Measurements from ENCODE around the gene LCK.

The LCK gene

DNA sequence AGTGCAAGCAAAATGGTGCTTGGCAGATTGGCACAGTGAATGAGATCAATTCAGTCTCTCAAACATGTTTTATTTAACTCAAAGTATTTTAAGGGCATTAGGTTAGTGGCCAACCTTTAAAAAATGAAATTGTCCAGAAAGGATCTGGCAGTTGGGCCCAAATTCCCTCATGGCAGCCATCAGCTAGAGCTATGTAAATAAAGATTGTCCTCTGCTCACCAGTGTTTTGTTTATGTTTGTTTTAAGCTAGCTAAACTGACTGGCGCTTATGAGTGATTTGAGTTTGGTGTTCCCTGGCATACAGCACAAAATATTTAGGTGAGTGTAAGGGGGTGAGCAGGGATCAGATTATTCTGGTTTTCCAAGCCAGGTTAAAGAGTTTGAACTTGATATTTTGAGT, 58.9 kb downstream of the LCK start:
- Histone ChIP-seq H3K27me3 (ENCODE audit: control insufficient read depth, insufficient read depth, low read length) (no peaks in the 10 kb centered on the region), H3K36me3 (ENCODE audit: insufficient read depth, low read length) (peaks cover 12% of the 10 kb centered on the region), H3K4me3 (ENCODE audit: low read length) (no peak overlapping the region), H3K9me3 (replicated peaks; ENCODE audit: low read length) (no peaks in the 10 kb centered on the region), H3K4me1 (ENCODE audit: control insufficient read depth, insufficient read depth, low read length) (peaks cover 5% of the 10 kb centered on the region), H3K9ac (ENCODE audit: low read depth, low read length) (no peak overlapping the region), H3K4me2 (ENCODE audit: low read length) (no peak overlapping the region)

GRCh38 chr1:32311709-32312393, 60.8 kb downstream of the LCK start:
- Histone ChIP-seq H3K9ac (ENCODE audit: low read depth, low read length) (no peak overlapping the region), H3K36me3 (ENCODE audit: insufficient read depth, low read length) (peaks cover 4% of the 10 kb centered on the region), H3K4me1 (ENCODE audit: control insufficient read depth, insufficient read depth, low read length) (peaks cover 5% of the 10 kb centered on the region), H3K4me2 (ENCODE audit: low read length) (no peak overlapping the region), H3K9me3 (replicated peaks; ENCODE audit: low read length) (no peaks in the 10 kb centered on the region), H3K27me3 (ENCODE audit: control insufficient read depth, insufficient read depth, low read length) (no peaks in the 10 kb centered on the region), H3K4me3 (ENCODE audit: low read length) (no peak overlapping the region)

DNA sequence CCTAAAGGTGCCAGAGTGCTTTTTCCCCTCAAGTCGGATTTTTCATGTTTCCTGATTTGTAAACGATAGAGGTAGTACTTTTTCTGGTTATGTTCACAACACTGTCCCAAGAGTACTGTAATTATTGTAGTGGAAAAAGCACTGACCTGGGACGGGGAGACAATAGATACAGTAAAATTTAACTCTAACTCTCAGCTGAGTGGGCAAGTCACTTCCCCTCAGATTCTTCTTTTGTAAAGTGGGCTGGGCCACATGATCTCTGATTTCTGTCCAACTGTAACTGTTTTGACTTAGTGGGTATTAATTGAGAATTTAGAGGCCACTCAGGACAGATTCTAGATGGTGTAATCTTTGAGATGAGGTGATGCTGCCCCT, 65.8 kb downstream of the LCK start:
- no peak overlapping the region for H3K9ac ChIP-seq (ENCODE audit: low read depth, low read length)
- H3K36me3 ChIP-seq (ENCODE audit: insufficient read depth, low read length) = peaks cover 20% of the 10 kb centered on the region
- H3K4me2 ChIP-seq (ENCODE audit: low read length) = no peak overlapping the region
- H3K27me3 ChIP-seq (ENCODE audit: control insufficient read depth, insufficient read depth, low read length) = no peaks in the 10 kb centered on the region
- H3K9me3 ChIP-seq (replicated peaks; ENCODE audit: low read length) = no peaks in the 10 kb centered on the region
- peaks cover 6% of the 10 kb centered on the region for H3K4me1 ChIP-seq (ENCODE audit: control insufficient read depth, insufficient read depth, low read length)
- H3K4me3 ChIP-seq (ENCODE audit: low read length) = no peak overlapping the region

- no peaks in the 10 kb centered on the region for H3K27me3 ChIP-seq (ENCODE audit: control insufficient read depth, insufficient read depth, low read length)
- H3K4me2 ChIP-seq (ENCODE audit: low read length) = no peak overlapping the region
- H3K36me3 ChIP-seq (ENCODE audit: insufficient read depth, low read length) = peaks cover 20% of the 10 kb centered on the region
These were observed 67.2 kb downstream of the LCK start for GRCh38 chr1:32318127-32318869.

DNA sequence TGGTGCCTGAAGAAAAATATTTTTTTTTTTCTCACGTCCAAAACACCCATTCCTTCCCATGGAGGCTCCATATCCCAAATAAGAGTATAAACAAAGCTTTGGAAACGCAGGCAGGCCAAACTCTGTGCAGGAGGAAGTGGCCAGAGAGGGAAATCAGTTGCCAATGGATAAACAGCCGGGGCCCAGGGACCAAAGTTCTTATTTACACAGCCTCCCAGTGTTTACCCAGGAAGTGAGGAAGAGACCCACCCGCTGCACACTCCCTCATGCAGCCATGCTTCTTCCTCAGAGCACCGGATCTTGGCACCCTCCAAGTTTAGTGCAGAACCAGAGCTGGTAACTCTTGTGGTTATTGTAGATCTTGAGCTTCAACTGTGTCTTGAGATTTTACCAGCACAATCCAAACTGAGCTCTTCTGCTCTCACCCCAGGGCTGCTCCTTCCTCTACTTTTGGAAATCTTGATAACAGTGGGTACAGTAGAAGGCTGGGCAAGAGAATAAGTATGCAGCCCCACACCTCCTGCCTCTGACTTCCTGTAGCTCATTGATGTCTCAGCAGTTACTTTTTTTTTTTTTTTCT, 70.7 kb downstream of the LCK start:
- no peak overlapping the region for H3K4me2 ChIP-seq (ENCODE audit: low read length)
- no peaks in the 10 kb centered on the region for H3K27me3 ChIP-seq (ENCODE audit: control insufficient read depth, insufficient read depth, low read length)
- H3K9me3 ChIP-seq (replicated peaks; ENCODE audit: low read length) = no peaks in the 10 kb centered on the region
- no peak overlapping the region for H3K9ac ChIP-seq (ENCODE audit: low read depth, low read length)
- H3K4me1 ChIP-seq (ENCODE audit: control insufficient read depth, insufficient read depth, low read length) = peaks cover 8% of the 10 kb centered on the region
- H3K4me3 ChIP-seq (ENCODE audit: low read length) = no peak overlapping the region
- peaks cover 22% of the 10 kb centered on the region for H3K36me3 ChIP-seq (ENCODE audit: insufficient read depth, low read length)

More at GRCh38 chr1:32318127-32318869, 67.2 kb downstream of the LCK start:
- peaks cover 8% of the 10 kb centered on the region for H3K4me1 ChIP-seq (ENCODE audit: control insufficient read depth, insufficient read depth, low read length)
- H3K9me3 ChIP-seq (replicated peaks; ENCODE audit: low read length) = no peaks in the 10 kb centered on the region
- no peak overlapping the region for H3K9ac ChIP-seq (ENCODE audit: low read depth, low read length)
- no peak overlapping the region for H3K4me3 ChIP-seq (ENCODE audit: low read length)

- Histone ChIP-seq H3K4me3 (ENCODE audit: low read length) (no peak overlapping the region), H3K4me2 (ENCODE audit: low read length) (no peak overlapping the region), H3K9me3 (replicated peaks; ENCODE audit: low read length) (no peaks in the 10 kb centered on the region), H3K36me3 (ENCODE audit: insufficient read depth, low read length) (peaks cover 55% of the 10 kb centered on the region), H3K4me1 (ENCODE audit: control insufficient read depth, insufficient read depth, low read length) (no peaks in the 10 kb centered on the region), H3K9ac (ENCODE audit: low read depth, low read length) (no peak overlapping the region), H3K27me3 (ENCODE audit: control insufficient read depth, insufficient read depth, low read length) (no peaks in the 10 kb centered on the region)
These were observed 76.1 kb downstream of the LCK start for GRCh38 chr1:32327204-32327603.

DNA sequence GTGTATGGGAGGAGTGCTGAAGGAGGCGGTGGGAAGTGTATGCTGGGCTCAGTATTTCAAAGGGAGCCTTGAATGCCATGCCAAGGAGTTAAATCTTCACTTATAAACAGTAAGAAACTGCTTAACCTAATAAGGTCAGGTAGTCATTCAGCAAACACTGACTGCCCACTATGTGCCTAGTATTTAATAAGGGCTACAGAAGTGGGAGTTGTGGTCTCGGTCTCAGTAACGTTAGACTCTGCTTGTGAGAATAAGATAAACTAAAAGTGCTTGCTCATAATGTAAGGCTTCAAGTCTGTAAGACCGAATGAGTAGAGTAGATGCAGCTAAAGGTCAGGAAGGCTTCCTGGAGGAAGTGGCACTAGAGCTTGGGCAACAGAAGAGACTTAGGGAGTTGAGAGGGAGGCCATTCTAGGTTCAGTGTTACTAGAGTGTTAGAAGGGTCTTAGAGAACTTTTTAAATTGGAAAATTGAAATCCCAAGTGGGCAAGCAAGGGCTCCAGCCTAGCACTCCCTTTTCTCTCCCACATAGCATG, 78.9 kb downstream of the LCK start:
- Histone ChIP-seq H3K36me3 (ENCODE audit: insufficient read depth, low read length) (peaks cover 69% of the 10 kb centered on the region), H3K4me1 (ENCODE audit: control insufficient read depth, insufficient read depth, low read length) (peaks cover 8% of the 10 kb centered on the region)

DNA sequence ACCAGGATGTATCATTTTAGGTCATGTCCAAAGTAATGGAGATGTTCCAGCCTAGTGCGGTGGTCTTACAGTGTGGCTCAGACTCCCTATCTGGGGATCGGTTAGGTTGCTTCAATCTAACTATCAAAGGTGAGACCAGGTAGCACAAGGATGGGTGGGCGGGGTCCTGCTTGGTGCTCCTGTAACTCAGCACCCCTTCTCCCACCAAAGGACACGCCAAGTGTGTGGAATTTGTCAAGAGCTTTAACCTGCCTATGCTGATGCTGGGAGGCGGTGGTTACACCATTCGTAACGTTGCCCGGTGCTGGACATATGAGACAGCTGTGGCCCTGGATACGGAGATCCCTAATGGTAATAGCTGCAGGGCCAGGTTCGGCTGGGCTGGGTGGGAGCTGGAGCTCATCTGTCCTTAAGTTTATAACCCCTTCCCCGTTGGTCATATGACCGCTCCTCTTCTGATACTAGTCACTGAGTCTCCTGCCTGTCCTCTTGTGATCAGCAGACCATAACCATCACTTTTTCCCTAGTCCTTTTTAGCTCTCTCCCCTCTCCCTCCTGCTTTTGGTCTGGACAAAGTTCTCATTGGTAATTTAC, 79.6 kb downstream of the LCK start:
- Histone ChIP-seq H3K4me2 (ENCODE audit: low read length) (no peak overlapping the region), H3K4me3 (ENCODE audit: low read length) (no peak overlapping the region), H3K4me1 (ENCODE audit: control insufficient read depth, insufficient read depth, low read length) (peaks cover 9% of the 10 kb centered on the region), H3K27me3 (ENCODE audit: control insufficient read depth, insufficient read depth, low read length) (no peaks in the 10 kb centered on the region), H3K9ac (ENCODE audit: low read depth, low read length) (no peak overlapping the region), H3K36me3 (ENCODE audit: insufficient read depth, low read length) (peaks cover 69% of the 10 kb centered on the region), H3K9me3 (replicated peaks; ENCODE audit: low read length) (no peaks in the 10 kb centered on the region)

More for the DNA sequence above, 78.9 kb downstream of the LCK start:
- Histone ChIP-seq H3K27me3 (ENCODE audit: control insufficient read depth, insufficient read depth, low read length) (no peaks in the 10 kb centered on the region), H3K9me3 (replicated peaks; ENCODE audit: low read length) (no peaks in the 10 kb centered on the region), H3K9ac (ENCODE audit: low read depth, low read length) (no peak overlapping the region), H3K4me2 (ENCODE audit: low read length) (no peak overlapping the region), H3K4me3 (ENCODE audit: low read length) (no peak overlapping the region)

GRCh38 chr1:32331549-32331948, 80.5 kb downstream of the LCK start:
- Histone ChIP-seq H3K36me3 (ENCODE audit: insufficient read depth, low read length) (peaks cover 69% of the 10 kb centered on the region), H3K4me3 (ENCODE audit: low read length) (no peak overlapping the region), H3K9ac (ENCODE audit: low read depth, low read length) (no peak overlapping the region), H3K27me3 (ENCODE audit: control insufficient read depth, insufficient read depth, low read length) (no peaks in the 10 kb centered on the region), H3K4me1 (ENCODE audit: control insufficient read depth, insufficient read depth, low read length) (peaks cover 9% of the 10 kb centered on the region), H3K4me2 (ENCODE audit: low read length) (no peak overlapping the region), H3K9me3 (replicated peaks; ENCODE audit: low read length) (no peaks in the 10 kb centered on the region)

DNA sequence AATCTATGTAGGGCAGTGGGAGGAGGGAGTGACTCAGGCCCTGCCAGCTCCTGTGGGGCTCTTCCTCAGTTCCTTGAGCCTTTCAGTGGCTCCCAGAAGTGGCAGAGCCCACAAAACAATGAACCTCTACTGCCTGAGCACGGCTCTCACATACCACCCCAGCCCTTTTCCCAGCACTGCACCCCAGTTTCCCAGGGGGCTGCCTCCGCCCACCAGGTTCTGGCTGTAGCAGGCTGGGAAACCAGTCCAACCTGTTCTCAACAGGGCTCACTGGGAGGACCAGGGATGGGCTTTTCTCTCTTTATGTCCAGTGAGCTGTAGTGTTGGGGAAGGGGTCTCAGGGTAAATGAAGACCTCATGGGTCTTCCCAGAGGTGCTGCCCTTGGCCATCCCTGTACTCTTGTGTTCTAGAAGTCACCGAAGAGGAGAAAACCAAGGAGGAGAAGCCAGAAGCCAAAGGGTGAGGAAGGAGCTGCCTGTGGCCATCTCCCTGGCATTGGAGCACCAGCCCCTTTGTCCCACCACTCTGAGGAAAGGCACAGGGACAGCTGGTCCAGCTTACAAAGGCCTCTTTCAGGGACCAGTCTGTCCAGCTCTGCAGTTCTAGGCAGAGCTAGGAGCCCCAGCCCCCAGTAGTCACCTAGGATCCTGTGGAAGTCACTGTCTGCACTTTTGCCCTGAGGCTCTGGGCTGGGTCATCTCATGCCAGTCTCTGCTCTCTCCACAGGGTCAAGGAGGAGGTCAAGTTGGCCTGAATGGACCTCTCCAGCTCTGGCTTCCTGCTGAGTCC, 81.4 kb downstream of the LCK start:
- Histone ChIP-seq H3K4me1 (ENCODE audit: control insufficient read depth, insufficient read depth, low read length) (peaks cover 9% of the 10 kb centered on the region), H3K36me3 (ENCODE audit: insufficient read depth, low read length) (peaks cover 61% of the 10 kb centered on the region), H3K9me3 (replicated peaks; ENCODE audit: low read length) (no peaks in the 10 kb centered on the region), H3K4me2 (ENCODE audit: low read length) (no peak overlapping the region), H3K4me3 (ENCODE audit: low read length) (no peak overlapping the region), H3K9ac (ENCODE audit: low read depth, low read length) (no peak overlapping the region), H3K27me3 (ENCODE audit: control insufficient read depth, insufficient read depth, low read length) (peaks cover 3% of the 10 kb centered on the region)
